IPS-15b (cell line): ENCODE data around the gene WNT1.

Source experiments
- H3K27me3 ChIP-seq: one replicate; pipeline ENCODE4 v1.6.1; 2013; ENCODE audit warnings: low read length; ENCODE audit not compliant: control insufficient read depth, insufficient read depth
- H3K36me3 ChIP-seq: one replicate; pipeline ENCODE4 v1.6.1; 2013; ENCODE audit warnings: low read length; ENCODE audit not compliant: control insufficient read depth, insufficient read depth
- H3K4me1 ChIP-seq: one replicate; pipeline ENCODE4 v1.6.1; 2013; ENCODE audit warnings: mild to moderate bottlenecking, low read length; ENCODE audit not compliant: control insufficient read depth, insufficient read depth
- H3K4me3 ChIP-seq: one replicate; pipeline ENCODE4 v1.5.1; 2013; ENCODE audit warnings: low read depth, low read length
- H3K9ac ChIP-seq: one replicate; pipeline ENCODE4 v1.6.1; 2013; ENCODE audit warnings: low read depth, mild to moderate bottlenecking, low read length
- H3K9me3 ChIP-seq: one replicate; pipeline ENCODE4 v1.6.1; 2013; ENCODE audit warnings: mild to moderate bottlenecking, low read length; ENCODE audit not compliant: control insufficient read depth, insufficient read depth

WNT1 gene

GRCh38 chr12:48965298-48965838, 12.8 kb upstream of the WNT1 start:
- peaks cover 29% of the 10 kb centered on the region for H3K27me3 ChIP-seq
- no peaks in the 10 kb centered on the region for H3K9me3 ChIP-seq
- H3K9ac ChIP-seq: no peak overlapping the region
- H3K36me3 ChIP-seq: no peaks in the 10 kb centered on the region
- H3K4me3 ChIP-seq: no peak overlapping the region
- H3K4me1 ChIP-seq: peaks cover 29% of the 10 kb centered on the region

- H3K9me3 ChIP-seq: no peaks in the 10 kb centered on the region
- no peak overlapping the region for H3K4me3 ChIP-seq
- H3K4me1 ChIP-seq: peaks cover 37% of the 10 kb centered on the region
- peaks cover 38% of the 10 kb centered on the region for H3K27me3 ChIP-seq
- no peak overlapping the region for H3K9ac ChIP-seq
- no peaks in the 10 kb centered on the region for H3K36me3 ChIP-seq
Measured at GRCh38 chr12:48966177-48966895, 11.8 kb upstream of the WNT1 start.

- peaks cover 40% of the 10 kb centered on the region for H3K4me1 ChIP-seq
- H3K9ac ChIP-seq: no peak overlapping the region
- peaks cover 55% of the 10 kb centered on the region for H3K27me3 ChIP-seq
- H3K9me3 ChIP-seq: no peaks in the 10 kb centered on the region
- H3K4me3 ChIP-seq: no peak overlapping the region
- no peaks in the 10 kb centered on the region for H3K36me3 ChIP-seq
Measured at GRCh38 chr12:48967991-48968390, 10.1 kb upstream of the WNT1 start.

- Histone ChIP-seq H3K9me3 (no peaks in the 10 kb centered on the region), H3K27me3 (peaks cover 60% of the 10 kb centered on the region), H3K4me1 (peaks cover 40% of the 10 kb centered on the region), H3K36me3 (no peaks in the 10 kb centered on the region), H3K4me3 (no peak overlapping the region), H3K9ac (no peak overlapping the region)
Measured at GRCh38 chr12:48968467-48968866, 9.7 kb upstream of the WNT1 start.

GRCh38 chr12:48969160-48969771, 8.9 kb upstream of the WNT1 start:
- no peak overlapping the region for H3K9ac ChIP-seq
- H3K9me3 ChIP-seq: no peaks in the 10 kb centered on the region
- peaks cover 68% of the 10 kb centered on the region for H3K27me3 ChIP-seq
- H3K36me3 ChIP-seq: no peaks in the 10 kb centered on the region
- peaks cover 38% of the 10 kb centered on the region for H3K4me1 ChIP-seq
- H3K4me3 ChIP-seq: peak overlapping the region; percentile 18

GRCh38 chr12:48969833-48970701, 8.1 kb upstream of the WNT1 start:
- Histone ChIP-seq H3K27me3 (peaks cover 76% of the 10 kb centered on the region), H3K9ac (no peak overlapping the region), H3K4me3 (peak overlapping the region; percentile 56), H3K4me1 (peaks cover 31% of the 10 kb centered on the region), H3K36me3 (no peaks in the 10 kb centered on the region), H3K9me3 (no peaks in the 10 kb centered on the region)

- H3K9me3 ChIP-seq: no peaks in the 10 kb centered on the region
- H3K4me1 ChIP-seq: peaks cover 25% of the 10 kb centered on the region
- peaks cover 83% of the 10 kb centered on the region for H3K27me3 ChIP-seq
- peak overlapping the region; percentile 56 for H3K4me3 ChIP-seq
- no peak overlapping the region for H3K9ac ChIP-seq
- H3K36me3 ChIP-seq: no peaks in the 10 kb centered on the region
Measured at GRCh38 chr12:48970702-48971334, 7.3 kb upstream of the WNT1 start.

GRCh38 chr12:48972213-48972951, 5.7 kb upstream of the WNT1 start:
- Histone ChIP-seq H3K4me1 (peaks cover 20% of the 10 kb centered on the region), H3K4me3 (peak overlapping the region; percentile 56), H3K27me3 (peaks cover 93% of the 10 kb centered on the region), H3K9ac (no peak overlapping the region), H3K36me3 (no peaks in the 10 kb centered on the region), H3K9me3 (no peaks in the 10 kb centered on the region)

- H3K27me3 ChIP-seq: peaks cover 94% of the 10 kb centered on the region
- no peaks in the 10 kb centered on the region for H3K36me3 ChIP-seq
- no peak overlapping the region for H3K9ac ChIP-seq
- H3K4me3 ChIP-seq: peak overlapping the region; percentile 13
- no peaks in the 10 kb centered on the region for H3K9me3 ChIP-seq
- H3K4me1 ChIP-seq: peaks cover 16% of the 10 kb centered on the region
Measured at GRCh38 chr12:48972952-48973483, 5.1 kb upstream of the WNT1 start.

- no peak overlapping the region for H3K9ac ChIP-seq
- H3K4me3 ChIP-seq: peak overlapping the region; percentile 13
- H3K27me3 ChIP-seq: peaks cover 97% of the 10 kb centered on the region
- no peaks in the 10 kb centered on the region for H3K36me3 ChIP-seq
- H3K9me3 ChIP-seq: no peaks in the 10 kb centered on the region
- H3K4me1 ChIP-seq: peaks cover 11% of the 10 kb centered on the region
Measured at GRCh38 chr12:48973531-48973930, 4.6 kb upstream of the WNT1 start.
